NCI-H460 (cell line): ENCODE data around the gene LRRC4B. TPM values are rescaled to one million over a fixed set of nuclear protein-coding genes. Genes with fewer than 3 reads are reported as not detected.
"Not testable (repeated sequence)": the region's sequence is repeated elsewhere in the genome, so short reads cannot be mapped to it uniquely, and the experiment has no call there.

Experiments
- DNase-seq: peaks from one replicate; pipeline ENCODE4 v3.0.0-alpha.2; 2016; ENCODE audit warnings: low read depth; ENCODE audit errors: extremely low read depth
- total RNA-seq: library from RNA; depleted of rRNA; stranded (reverse); fragments of >200 nt; shearing (Covaris generic); gene quantifications from 2 replicates; pipeline ENCODE4 v1.2.3, GENCODE V29; 2014

The LRRC4B gene
- total RNA-seq, 1 experiment from 2014 or later = 0.25 TPM

GRCh38 chr19:50531171-50531612 is 37.0 kb downstream of the LRRC4B start:
- no peak for DNase-seq

DNA sequence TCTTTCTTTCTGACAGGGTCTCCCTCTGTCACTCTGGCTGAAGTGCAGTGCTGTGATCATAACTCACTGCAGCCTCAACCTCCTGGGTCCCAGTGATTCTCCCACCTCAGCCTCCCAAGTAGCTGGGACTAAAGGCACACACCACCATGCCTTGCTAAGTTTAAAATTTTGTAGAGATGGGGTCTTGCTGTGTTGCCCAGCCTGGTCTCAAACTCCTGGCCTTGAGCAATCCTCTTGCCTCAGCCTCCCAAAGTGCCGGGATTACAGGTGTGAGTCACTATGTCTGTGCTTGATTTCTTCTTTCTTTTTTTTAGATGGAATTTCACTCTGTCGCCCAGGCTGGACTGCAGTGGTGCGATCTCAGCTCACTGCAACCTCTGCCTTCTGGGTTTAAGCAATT is 40.2 kb downstream of the LRRC4B start:
- DNase-seq = not testable (repeated sequence)

DNA sequence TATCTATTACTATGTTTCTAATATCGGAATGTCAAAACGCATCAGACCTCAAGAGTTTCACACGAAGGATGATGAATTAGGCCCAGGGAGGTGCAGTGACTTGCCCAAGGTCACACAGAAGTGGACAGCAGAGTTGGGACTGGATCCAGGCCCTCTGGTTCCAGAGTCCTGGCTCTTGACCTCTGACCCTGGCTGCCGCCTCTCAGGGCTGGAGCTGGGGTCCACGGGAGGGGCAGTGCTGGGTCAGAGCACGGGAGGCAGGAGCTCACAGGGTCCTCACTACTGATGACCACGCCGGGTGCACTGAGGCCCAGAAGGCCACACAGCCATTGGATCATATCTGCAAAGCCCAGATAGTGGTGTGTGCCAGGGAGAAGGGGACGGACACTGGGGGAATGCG is 45.4 kb downstream of the LRRC4B start:
- no peak for DNase-seq

DNA sequence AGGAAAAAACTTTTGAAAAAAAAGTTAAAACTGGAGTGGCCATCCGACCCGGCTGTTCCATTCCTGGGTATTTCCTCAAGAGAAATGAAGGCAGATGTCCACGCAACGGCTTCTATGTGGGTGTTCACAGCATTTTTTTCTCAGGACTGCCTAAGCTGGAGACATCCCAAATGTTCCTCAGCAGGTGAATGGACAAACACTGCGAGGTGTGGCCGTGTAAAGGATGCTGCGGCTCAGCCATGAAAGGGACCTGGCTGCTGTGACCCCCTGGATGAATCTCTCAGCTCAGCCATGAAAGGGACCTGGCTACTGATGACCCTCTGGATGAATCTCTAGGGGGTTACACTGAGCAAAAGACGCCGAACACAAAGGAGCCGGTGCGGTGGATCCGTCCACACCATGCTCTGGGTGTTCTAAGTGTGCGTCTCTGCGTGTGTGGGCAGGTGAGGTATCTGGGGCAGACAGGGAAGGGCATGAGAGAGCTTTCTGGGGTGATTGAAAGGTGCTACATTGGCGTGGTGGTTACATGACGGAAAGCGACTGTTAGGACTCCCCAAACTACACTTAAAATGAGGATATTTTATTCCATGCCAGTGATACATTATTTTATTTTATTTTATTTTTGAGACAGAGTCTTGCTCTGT is 47.3 kb downstream of the LRRC4B start:
- DNase-seq = no peak

DNA sequence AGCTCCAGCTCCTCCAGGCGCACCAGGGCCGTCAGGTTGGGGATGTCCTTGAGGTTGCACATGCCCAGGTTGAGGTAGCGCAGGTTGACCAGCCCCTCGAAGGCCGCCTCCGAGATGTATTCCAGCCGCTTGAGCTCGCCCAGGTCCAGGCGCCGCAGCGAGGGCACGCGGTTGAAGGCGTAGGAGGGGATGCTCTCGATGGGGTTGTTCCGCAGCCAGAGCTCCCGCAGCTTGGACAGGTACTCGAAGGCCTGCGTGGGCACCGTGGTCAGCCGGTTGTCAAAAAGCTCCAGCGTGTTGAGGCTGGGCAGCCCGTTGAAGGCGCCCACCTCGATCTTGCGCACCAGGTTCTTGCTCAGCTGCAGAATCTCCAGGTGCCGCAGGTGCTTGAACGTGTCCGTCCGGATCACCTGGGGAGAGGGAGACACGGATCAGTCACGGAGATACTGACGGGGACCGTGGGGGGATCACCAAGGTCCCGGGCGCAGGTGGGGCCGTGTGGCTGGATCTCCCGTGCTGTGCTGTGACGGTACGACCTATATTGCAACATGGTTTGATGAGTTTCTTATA is 49.1 kb downstream of the LRRC4B start:
- DNase-seq = no peak

- no peak for DNase-seq
These were observed 49.9 kb downstream of the LRRC4B start for GRCh38 chr19:50518091-50519005.

- no peak for DNase-seq
These were observed 50.5 kb downstream of the LRRC4B start for GRCh38 chr19:50517704-50518075.

DNA sequence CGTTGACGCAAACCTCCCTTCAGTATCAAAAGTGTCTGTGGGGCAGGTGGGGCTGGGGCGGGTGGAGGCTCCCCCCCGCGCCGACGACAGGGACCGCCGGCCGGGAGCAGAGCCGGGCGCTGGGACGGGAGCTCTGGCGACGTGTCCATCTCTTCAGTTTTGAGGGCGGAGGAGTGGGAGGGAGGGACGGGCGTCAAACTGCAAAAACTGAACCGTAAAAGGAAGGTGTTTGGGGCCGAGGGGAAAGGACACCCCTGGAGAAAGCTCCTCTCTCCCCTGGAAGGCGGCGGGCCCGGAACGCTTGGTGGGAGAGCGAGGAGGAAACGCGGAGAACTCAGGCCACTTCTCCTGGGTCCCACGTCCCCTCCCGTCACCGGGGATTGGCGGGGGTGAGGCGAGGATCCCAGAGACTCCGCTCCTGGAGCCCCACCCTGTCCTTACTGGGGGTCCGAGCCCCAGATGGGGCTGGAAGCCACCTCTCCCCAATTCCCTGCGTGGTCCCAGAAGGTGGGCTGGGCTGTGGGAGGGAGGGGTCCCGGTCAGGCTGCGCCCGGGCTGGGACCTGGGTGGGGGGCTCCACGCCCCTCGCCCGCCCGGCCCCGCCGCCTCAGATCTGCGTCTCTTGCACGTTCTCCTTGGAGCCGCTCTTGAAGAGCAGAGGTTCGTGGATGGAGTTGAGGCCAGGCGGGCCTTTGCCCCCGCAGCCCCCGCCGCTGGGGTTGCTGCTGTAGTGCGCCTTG is 51.1 kb downstream of the LRRC4B start:
- DNase-seq = no peak

- DNase-seq = no peak
These were observed 51.8 kb downstream of the LRRC4B start for GRCh38 chr19:50516456-50516855.

DNA sequence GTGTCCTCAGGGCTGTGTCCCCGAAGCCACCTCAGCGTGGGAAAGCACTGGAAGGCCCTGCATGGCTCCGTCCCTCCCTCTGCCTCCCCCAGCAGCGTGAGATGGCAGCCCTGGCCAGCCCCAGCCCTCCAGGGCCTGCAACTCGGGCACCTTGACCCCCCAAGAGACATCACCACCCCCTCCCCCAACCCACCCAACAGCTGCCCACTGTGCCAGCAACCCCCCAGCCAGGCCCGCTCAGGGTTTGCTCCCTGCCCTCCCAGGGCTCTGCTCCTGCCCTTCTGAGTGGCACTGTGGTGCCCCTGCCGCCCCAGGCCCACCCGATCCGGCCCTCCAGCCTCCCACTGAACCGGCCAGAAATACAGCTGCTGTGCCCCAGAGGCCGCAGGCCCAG is 53.1 kb downstream of the LRRC4B start:
- DNase-seq = no peak

- DNase-seq = no peak
These were observed 53.7 kb downstream of the LRRC4B start for GRCh38 chr19:50514346-50515167.

DNA sequence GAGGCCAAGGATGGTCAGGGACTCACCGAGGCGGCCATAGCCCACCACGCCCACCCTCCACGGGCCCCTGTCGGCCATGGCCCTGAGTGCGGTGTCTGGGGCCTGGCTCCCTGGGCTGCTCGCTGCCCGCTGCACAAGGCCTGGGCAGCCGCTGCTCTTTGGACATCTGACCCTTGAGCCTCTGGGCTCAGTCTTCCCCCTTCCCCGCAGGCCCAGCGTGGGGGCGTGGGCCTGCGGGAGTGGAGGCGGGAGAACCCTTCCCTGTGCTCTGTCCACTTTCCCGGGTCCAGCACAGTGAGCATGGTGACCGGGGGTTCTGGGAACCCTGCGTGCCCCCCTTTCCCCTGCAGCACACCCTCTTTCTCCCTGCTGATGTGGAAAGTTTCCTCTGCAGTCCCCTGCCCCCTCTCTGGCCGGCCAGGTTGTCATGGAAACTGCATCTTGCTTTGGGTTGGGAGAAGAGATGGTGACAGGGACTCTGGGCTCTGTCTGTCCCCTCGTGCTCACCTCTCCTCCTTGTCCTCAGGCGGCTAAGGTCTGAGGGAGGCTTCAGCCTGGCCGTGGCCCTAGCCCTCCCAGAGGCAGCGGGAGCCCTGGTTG is 54.4 kb downstream of the LRRC4B start, which contains the start of gene ASPDH:
Gene ASPDH (minus strand): TSS at position 168 of the 600 bp plus-strand sequence. CDS start 90 bp downstream, at position 78.
- DNase-seq = no peak

GRCh38 chr19:50512999-50513745 is 55.1 kb downstream of the LRRC4B start:
- no peak for DNase-seq

- no peak for DNase-seq
These were observed 55.9 kb downstream of the LRRC4B start for GRCh38 chr19:50512112-50512998.

- peak; percentile 98 for DNase-seq
These were observed 57.0 kb downstream of the LRRC4B start, which contains the start of gene JOSD2 for GRCh38 chr19:50511069-50511822. JOSD2 (minus strand) TSS chr19:50511191; CDS start chr19:50510431, 760 bp downstream.

- no peak for DNase-seq
These were observed 57.6 kb downstream of the LRRC4B start for GRCh38 chr19:50510700-50511068.

- no peak for DNase-seq
These were observed 58.0 kb downstream of the LRRC4B start for GRCh38 chr19:50510121-50510670.
